Measurements from ENCODE around the gene AGER. TPM values are rescaled to one million over a fixed set of nuclear protein-coding genes. Genes with fewer than 3 reads are reported as not detected.

The AGER gene
- 2.4 and 2.6 TPM in 2 replicates for polyA plus RNA-seq (2011; rRNA removed)
- 1.0 TPM in 2 replicates for polyA minus RNA-seq (2011; rRNA and poly(A)+ RNA removed)

GRCh38 chr6:32184084-32184640, at the start of gene AGER:
AGER (minus strand) TSS chr6:32184253; CDS start chr6:32184222, 31 bp downstream.
- Histone ChIP-seq H3K4me3 (ENCODE audit: low read depth, low read length) (no peak within 1 kb of the TSS), H3K27me3 (ENCODE audit: control insufficient read depth, insufficient read depth, low read length) (no peaks in the 10 kb centered on the region), H3K9me3 (ENCODE audit: control insufficient read depth, insufficient read depth, low read length) (peaks cover under 1% of the 10 kb centered on the region; the same call in 1 of the 2 replicates), H3K27ac (ENCODE audit: low read depth, low read length) (no peak within 1 kb of the TSS)
- ChIA-PET POLR2A (no interaction called here), CTCF (no interaction called here)
- DNase-seq (ENCODE audit: low read depth, low spot score), result no peak
- no peak for TF ChIP-seq CTCF (IDR thresholded peaks at IDR 0.05; ENCODE audit: low read depth, low read length)

GRCh38 chr6:32226434-32226833, 42.4 kb upstream of the AGER start:
- no peak for DNase-seq (ENCODE audit: low read depth, low spot score)
- Histone ChIP-seq H3K4me3 (ENCODE audit: low read depth, low read length) (no peak overlapping the region), H3K9me3 (ENCODE audit: control insufficient read depth, insufficient read depth, low read length) (no peaks in the 10 kb centered on the region), H3K27ac (ENCODE audit: low read depth, low read length) (no peak overlapping the region), H3K27me3 (ENCODE audit: control insufficient read depth, insufficient read depth, low read length) (peaks cover 24% of the 10 kb centered on the region)
- POLR2A ChIA-PET, result no interaction called here
- CTCF ChIA-PET, result no interaction called here
- TF ChIP-seq CTCF (IDR thresholded peaks at IDR 0.05; ENCODE audit: low read depth, low read length), result no peak

GRCh38 chr6:32224696-32225095, 40.6 kb upstream of the AGER start:
- no peak for DNase-seq (ENCODE audit: low read depth, low spot score)
- TF ChIP-seq CTCF (IDR thresholded peaks at IDR 0.05; ENCODE audit: low read depth, low read length), result no peak
- Histone ChIP-seq H3K27ac (ENCODE audit: low read depth, low read length) (no peak overlapping the region), H3K4me3 (ENCODE audit: low read depth, low read length) (no peak overlapping the region), H3K27me3 (ENCODE audit: control insufficient read depth, insufficient read depth, low read length) (peaks cover 30% of the 10 kb centered on the region), H3K9me3 (ENCODE audit: control insufficient read depth, insufficient read depth, low read length) (no peaks in the 10 kb centered on the region)
- ChIA-PET POLR2A (no interaction called here), CTCF (interaction anchor here (1.0 kb wide), 1 partner anchor 106 kb away, joined by 3 read pairs; no protein-coding TSS in a partner anchor)

- Histone ChIP-seq H3K4me3 (ENCODE audit: low read depth, low read length) (no peak within 1 kb of the TSS), H3K27ac (ENCODE audit: low read depth, low read length) (no peak within 1 kb of the TSS), H3K27me3 (ENCODE audit: control insufficient read depth, insufficient read depth, low read length) (peaks cover 39% of the 10 kb centered on the region), H3K9me3 (ENCODE audit: control insufficient read depth, insufficient read depth, low read length) (no peaks in the 10 kb centered on the region)
- CTCF ChIA-PET, result no interaction called here
- no peak for TF ChIP-seq CTCF (IDR thresholded peaks at IDR 0.05; ENCODE audit: low read depth, low read length)
- POLR2A ChIA-PET, result no interaction called here
- no peak for DNase-seq (ENCODE audit: low read depth, low spot score)
Measured at GRCh38 chr6:32223258-32224235, 39.5 kb upstream of the AGER start, which contains the start of gene NOTCH4. NOTCH4 (minus strand) TSS chr6:32224067; CDS start chr6:32223928, 139 bp downstream.
